ENCODE measurements around the gene MCM9.
A peak's percentile ranks its signal among the peaks of the same experiment; 100 is the strongest.

- TF ChIP-seq POLR2A (IDR thresholded peaks at IDR 0.05; ENCODE audit: extremely low read depth, insufficient read length) (peak; percentile 78), CTCF (IDR thresholded peaks at IDR 0.05; ENCODE audit: low read depth, low read length) (no peak)
- TF ChIP-seq, protein P1, sequence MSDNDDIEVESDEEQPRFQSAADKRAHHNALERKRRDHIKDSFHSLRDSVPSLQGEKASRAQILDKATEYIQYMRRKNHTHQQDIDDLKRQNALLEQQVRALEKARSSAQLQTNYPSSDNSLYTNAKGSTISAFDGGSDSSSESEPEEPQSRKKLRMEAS (IDR thresholded peaks at IDR 0.05; ENCODE audit: low read depth, low read length), result peak; percentile 84
Measured at GRCh38 chr6:118934461-118935330, at the start of gene MCM9.

All from NB4 (cell line).